ENCODE data around the gene MARCHF6. TPM values are rescaled to one million over a fixed set of nuclear protein-coding genes. Genes with fewer than 3 reads are reported as not detected.

The MARCHF6 gene
- total and polyA plus RNA-seq, 9 of the 15 experiments (the other 6 are each of a cell fraction or from before 2014, with no cell fraction given), result 74.1 to 456 (median 116) TPM

DNA sequence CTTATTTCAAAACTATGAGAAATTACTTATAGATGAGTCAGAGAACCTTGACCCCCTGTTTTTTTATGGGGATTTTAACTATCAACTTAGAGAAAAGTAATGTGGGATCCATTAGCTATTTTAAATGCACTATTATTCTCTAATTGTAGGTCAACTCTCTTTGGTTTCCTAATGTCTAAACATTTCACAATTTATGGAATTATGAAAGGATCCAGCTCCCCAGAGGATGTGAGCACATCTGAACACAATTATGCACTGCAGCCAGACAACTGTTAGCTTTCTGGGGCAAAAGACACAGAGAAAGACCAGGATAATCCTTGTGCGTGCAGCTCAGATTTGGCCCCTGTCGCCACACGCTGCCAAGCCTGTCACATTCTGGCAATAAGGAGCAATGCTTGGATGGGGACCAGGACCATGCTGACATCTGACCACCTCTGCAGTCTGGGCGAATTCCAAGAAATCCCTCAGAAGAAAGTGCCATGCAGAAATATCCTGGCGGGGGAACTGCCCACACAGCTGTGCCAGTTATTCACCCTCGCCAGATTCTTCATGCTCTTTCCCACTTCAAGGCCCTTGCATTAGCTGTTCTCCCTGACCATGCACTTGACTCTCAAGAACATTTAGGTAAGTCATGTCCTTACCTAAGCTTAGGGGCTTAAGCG lies 23.5 kb upstream of the MARCHF6 start (continued):
- TF ChIP-seq, protein P1, sequence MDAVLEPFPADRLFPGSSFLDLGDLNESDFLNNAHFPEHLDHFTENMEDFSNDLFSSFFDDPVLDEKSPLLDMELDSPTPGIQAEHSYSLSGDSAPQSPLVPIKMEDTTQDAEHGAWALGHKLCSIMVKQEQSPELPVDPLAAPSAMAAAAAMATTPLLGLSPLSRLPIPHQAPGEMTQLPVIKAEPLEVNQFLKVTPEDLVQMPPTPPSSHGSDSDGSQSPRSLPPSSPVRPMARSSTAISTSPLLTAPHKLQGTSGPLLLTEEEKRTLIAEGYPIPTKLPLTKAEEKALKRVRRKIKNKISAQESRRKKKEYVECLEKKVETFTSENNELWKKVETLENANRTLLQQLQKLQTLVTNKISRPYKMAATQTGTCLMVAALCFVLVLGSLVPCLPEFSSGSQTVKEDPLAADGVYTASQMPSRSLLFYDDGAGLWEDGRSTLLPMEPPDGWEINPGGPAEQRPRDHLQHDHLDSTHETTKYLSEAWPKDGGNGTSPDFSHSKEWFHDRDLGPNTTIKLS (IDR thresholded peaks at IDR 0.05; ENCODE audit: borderline replicate concordance, low read depth), result no peak
- TF ChIP-seq CHCHD3 (CRISPR knock-in tag; IDR thresholded peaks at IDR 0.05) (no peak), NR4A1 (CRISPR knock-in tag; IDR thresholded peaks at IDR 0.05) (no peak), NR4A1 (tag; IDR thresholded peaks at IDR 0.05) (no peak), FOXJ3 (CRISPR knock-in tag; IDR thresholded peaks at IDR 0.05) (no peak), SRSF3 (IDR thresholded peaks at IDR 0.05; ENCODE audit: insufficient read depth, low read length) (no peak)

DNA sequence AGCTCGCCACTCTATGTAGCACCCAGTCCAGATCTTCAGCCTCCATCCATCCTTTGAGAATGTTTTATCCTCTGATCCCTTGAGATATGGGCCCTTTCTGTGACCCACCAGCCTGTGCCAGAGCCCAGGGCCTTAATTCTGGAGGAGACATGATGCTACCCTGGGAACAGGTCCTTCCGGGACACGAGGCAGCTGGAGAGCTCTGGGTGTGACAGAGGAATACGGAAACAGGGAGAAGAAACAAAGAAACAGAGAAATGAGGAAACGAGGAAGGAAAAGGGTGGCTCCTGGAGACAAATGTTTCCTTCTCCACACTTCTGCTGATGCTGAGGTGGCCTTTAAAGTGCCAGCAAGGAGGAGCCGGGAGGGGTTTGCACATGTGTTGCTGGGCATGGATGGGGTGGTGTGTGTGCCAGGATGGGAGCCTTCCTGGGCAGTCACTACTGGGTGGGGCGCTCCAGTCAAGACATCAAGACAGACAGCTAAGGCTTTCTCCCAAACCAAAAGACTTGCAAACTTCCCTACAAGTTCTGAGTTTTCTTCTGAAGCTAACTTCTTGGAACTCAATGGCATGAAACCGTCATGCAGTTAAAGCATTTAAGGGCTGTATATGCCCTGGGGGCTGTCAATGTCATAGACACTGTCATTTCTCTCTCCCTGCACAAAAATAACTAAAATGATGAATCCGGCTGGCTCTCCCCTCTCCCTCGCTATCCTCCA lies 22.8 kb upstream of the MARCHF6 start:
- ATAC-seq, result no peak
- no peak overlapping the region for H3K4me3 ChIP-seq
- TF ChIP-seq FIP1L1 (IDR thresholded peaks at IDR 0.05; ENCODE audit: low read depth, low read length, poor library complexity, severe bottlenecking) (no peak), SMC3 (conservative IDR thresholded peaks at IDR 0.05; ENCODE audit: insufficient read depth, low read depth, low read length) (no peak), ZBTB7A (IDR thresholded peaks at IDR 0.05; ENCODE audit: borderline replicate concordance, control insufficient read depth, low read depth, low read length) (no peak), ZZZ3 (IDR thresholded peaks at IDR 0.05) (no peak), KLF1 (tag; IDR thresholded peaks at IDR 0.05) (no peak)
- TF ChIP-seq, protein P2, sequence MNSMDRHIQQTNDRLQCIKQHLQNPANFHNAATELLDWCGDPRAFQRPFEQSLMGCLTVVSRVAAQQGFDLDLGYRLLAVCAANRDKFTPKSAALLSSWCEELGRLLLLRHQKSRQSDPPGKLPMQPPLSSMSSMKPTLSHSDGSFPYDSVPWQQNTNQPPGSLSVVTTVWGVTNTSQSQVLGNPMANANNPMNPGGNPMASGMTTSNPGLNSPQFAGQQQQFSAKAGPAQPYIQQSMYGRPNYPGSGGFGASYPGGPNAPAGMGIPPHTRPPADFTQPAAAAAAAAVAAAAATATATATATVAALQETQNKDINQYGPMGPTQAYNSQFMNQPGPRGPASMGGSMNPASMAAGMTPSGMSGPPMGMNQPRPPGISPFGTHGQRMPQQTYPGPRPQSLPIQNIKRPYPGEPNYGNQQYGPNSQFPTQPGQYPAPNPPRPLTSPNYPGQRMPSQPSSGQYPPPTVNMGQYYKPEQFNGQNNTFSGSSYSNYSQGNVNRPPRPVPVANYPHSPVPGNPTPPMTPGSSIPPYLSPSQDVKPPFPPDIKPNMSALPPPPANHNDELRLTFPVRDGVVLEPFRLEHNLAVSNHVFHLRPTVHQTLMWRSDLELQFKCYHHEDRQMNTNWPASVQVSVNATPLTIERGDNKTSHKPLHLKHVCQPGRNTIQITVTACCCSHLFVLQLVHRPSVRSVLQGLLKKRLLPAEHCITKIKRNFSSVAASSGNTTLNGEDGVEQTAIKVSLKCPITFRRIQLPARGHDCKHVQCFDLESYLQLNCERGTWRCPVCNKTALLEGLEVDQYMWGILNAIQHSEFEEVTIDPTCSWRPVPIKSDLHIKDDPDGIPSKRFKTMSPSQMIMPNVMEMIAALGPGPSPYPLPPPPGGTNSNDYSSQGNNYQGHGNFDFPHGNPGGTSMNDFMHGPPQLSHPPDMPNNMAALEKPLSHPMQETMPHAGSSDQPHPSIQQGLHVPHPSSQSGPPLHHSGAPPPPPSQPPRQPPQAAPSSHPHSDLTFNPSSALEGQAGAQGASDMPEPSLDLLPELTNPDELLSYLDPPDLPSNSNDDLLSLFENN (IDR thresholded peaks at IDR 0.05; ENCODE audit: low read depth in 2 of 2, low read length in 2 of 2), result no peak
- no peaks in the 10 kb centered on the region for H4K20me1 ChIP-seq (replicated peaks; ENCODE audit: control insufficient read depth, insufficient read depth, low read length)
- no peaks in the 10 kb centered on the region for H3K36me3 ChIP-seq (ENCODE audit: control insufficient read depth, insufficient read depth, low read length)
- no peaks in the 10 kb centered on the region for H3K27me3 ChIP-seq (ENCODE audit: control insufficient read depth in 2 of 2, insufficient read depth in 2 of 2, low read length in 2 of 2)
- peak overlapping the region in 1 of 2 experiments; percentile 46; a peak in 1 of 4 replicates for H3K9ac ChIP-seq (ENCODE audit: insufficient read depth in 1 of 2, low read depth in 2 of 2, low read length in 2 of 2)
- H3K4me1 ChIP-seq (replicated peaks in 1 of 2; ENCODE audit: control insufficient read depth in 2 of 2, insufficient read depth in 2 of 2, low read length in 2 of 2), result peaks cover 7% of the 10 kb centered on the region in 2 experiments; a peak in 4 of 5 replicates
- 47% methylated on average over 10 of the region's 10 CpGs for WGBS (ENCODE audit: insufficient coverage, low coverage, missing lambda C conversion rate)
- no peaks in the 10 kb centered on the region; the same call in 1 of the 2 replicates for H3K9me3 ChIP-seq (replicated peaks; ENCODE audit: control insufficient read depth, insufficient read depth, low read depth, low read length)
- ChIA-PET CTCF (ENCODE audit: low intra/inter-chr PET ratio) (no interaction called here), POLR2A (interaction anchor here (1.1 to 2.6 kb wide), 6 partner anchors 10 to 24 kb away, joined by 5 to 12 read pairs (median 8); no protein-coding TSS in a partner anchor)
- FAIRE-seq, result no peak
- intact Hi-C loops (cut with micrococcal nuclease), result no loop called here
- in situ Hi-C loops (cut with MboI), result no loop called here
- DNase-seq (ENCODE audit: extremely low read depth in 1 of 4, low spot score in 3 of 4), result no peak
- H3K79me2 ChIP-seq (ENCODE audit: control insufficient read depth, insufficient read depth, low read length), result no peaks in the 10 kb centered on the region
- H3K27ac ChIP-seq (ENCODE audit: extremely low read depth, low read depth, low read length), result no peak overlapping the region
- BruUV-seq (replicated peaks), result no TSS peak
- peak overlapping the region; percentile 53 for H2AFZ ChIP-seq (ENCODE audit: low read depth, low read length)
- H3K9me1 ChIP-seq (ENCODE audit: control insufficient read depth, insufficient read depth, low read length), result no peaks in the 10 kb centered on the region
- no peak overlapping the region for H3K4me2 ChIP-seq (ENCODE audit: insufficient read depth, low read length)
